Coronary artery (tissue), 2 donors: ENCODE results near the gene TTYH2.

Experiments used
- DNase-seq: peaks from one replicate; pipeline ENCODE4 v3.0.0-alpha.2; 2017; ENCODE audit warnings: low spot score
- H3K27ac ChIP-seq, 2 donors: fragments of 200-600 bp; sonication (generic); one replicate each; pipeline ENCODE4 v1.5.1; 2016 to 2019
- H3K4me3 ChIP-seq: fragments of 200-600 bp; sonication (generic); 2 replicates; pipeline ENCODE4 v1.5.1; 2016; ENCODE audit warnings: mild to moderate bottlenecking, moderate library complexity
- TF ChIP-seq, protein P1 (sequence below): fragments of 200-600 bp; sonication (generic); IDR thresholded peaks from one replicate; pipeline ENCODE4 v1.5.1; 2019; ENCODE audit warnings: antibody characterized with exemption

TTYH2 gene

DNA sequence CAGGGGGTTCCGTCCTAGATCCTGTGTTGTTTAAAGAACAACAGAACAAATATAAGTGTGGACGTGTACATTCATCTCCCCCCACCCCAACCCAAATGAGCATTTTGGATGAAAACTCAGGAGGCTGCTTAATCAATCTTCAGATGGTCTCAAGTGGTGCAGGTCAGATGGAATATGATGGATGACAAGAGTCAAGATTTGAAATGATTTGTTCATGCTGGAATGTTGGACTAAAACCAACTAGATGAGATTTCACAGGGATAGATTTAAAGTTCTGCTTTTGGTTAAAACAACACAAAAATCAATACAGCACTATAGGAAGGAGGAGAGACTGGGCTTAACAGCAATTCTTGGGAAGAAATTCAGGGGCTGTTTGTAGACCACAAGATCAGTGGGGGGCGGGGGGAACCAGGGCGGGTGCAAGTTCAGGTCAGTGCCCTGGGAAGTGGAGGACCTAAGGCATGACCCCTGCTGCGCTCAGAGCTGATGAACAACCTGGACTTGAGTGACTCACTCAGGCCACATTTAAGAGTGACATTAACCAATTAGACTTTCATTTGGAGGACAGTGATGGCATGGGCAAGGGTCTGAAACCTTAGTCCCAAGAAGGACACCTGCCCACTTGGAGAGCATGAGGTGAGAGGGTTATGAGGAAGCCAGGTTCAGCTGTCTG is 15.1 kb downstream of the TTYH2 start:
- DNase-seq = no peak
- H3K4me3 ChIP-seq = no peak overlapping the region
- no peak overlapping the region for H3K27ac ChIP-seq
- TF ChIP-seq, protein P1, sequence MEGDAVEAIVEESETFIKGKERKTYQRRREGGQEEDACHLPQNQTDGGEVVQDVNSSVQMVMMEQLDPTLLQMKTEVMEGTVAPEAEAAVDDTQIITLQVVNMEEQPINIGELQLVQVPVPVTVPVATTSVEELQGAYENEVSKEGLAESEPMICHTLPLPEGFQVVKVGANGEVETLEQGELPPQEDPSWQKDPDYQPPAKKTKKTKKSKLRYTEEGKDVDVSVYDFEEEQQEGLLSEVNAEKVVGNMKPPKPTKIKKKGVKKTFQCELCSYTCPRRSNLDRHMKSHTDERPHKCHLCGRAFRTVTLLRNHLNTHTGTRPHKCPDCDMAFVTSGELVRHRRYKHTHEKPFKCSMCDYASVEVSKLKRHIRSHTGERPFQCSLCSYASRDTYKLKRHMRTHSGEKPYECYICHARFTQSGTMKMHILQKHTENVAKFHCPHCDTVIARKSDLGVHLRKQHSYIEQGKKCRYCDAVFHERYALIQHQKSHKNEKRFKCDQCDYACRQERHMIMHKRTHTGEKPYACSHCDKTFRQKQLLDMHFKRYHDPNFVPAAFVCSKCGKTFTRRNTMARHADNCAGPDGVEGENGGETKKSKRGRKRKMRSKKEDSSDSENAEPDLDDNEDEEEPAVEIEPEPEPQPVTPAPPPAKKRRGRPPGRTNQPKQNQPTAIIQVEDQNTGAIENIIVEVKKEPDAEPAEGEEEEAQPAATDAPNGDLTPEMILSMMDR = no peak

DNA sequence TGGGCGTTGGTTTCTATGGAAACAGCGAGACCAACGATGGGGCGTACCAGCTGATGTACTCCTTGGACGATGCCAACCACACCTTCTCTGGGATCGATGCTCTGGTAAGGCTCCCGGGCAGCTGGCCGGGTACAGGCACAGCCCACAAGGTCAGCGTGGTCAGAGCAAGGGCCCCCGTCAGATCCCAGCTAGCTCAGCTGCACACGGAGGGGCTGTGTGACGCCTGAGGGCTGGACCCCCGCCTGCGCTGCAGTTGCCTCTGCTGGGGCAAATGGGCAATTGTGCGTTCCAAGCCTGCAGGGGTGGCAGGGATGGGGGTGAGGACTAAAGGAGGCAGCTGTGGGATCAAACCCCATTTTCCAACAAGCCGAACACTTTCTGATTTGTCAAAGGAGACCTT is 17.5 kb downstream of the TTYH2 start:
- no peak for DNase-seq

DNA sequence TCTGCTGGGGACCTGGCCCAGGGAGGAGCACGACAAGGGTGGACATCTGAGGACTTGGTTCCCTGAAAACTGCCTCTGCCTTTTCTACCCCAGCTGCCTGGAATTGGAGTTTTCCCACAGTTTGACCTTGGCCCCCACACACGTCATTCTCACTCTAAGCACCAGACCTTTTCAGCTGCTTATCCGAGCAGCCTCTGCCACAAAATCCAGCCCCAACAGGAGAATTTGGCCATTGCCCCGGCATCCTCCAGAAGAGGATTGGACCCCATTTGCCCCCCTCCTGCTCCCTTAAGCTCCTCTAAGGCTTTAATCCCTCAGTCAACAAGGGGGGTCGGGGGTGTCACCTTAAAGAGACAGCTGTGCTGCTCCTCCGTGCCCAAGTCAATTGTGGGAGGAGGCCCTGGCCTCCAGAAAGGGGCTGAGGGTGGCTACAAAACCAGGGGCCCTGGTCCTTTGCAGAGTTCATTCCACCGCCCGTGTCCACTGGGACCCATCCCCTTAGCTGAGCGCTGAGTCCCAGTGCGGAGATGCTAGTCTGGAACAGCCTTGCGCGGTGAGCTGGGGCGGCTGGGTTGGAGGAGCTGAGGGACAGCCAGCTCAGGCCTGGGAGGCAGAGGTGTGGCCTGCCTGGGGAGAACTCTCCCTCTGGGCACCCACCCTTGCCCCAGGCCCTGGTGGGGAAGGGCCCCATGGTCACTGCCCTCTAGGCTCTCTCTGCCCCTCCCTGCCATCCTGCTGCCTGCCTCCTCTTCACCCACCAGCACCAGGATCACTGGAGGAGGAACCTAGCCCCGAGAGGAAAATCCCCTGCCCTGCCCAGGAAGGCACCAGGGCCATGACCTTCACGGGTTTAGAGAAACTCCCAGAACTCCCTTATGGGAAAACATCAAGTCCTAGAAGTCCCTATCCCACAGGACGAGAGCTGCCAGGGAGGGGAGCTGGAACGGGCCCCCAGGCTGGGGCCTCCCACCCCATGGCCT is 18.8 kb downstream of the TTYH2 start:
- TF ChIP-seq, protein P1 = no peak
- no peak for DNase-seq
- Histone ChIP-seq H3K4me3 (no peak overlapping the region), H3K27ac (no peak overlapping the region)

More for the DNA sequence above, 17.5 kb downstream of the TTYH2 start:
- TF ChIP-seq, protein P1 = no peak
- no peak overlapping the region for H3K27ac ChIP-seq
- H3K4me3 ChIP-seq = no peak overlapping the region

DNA sequence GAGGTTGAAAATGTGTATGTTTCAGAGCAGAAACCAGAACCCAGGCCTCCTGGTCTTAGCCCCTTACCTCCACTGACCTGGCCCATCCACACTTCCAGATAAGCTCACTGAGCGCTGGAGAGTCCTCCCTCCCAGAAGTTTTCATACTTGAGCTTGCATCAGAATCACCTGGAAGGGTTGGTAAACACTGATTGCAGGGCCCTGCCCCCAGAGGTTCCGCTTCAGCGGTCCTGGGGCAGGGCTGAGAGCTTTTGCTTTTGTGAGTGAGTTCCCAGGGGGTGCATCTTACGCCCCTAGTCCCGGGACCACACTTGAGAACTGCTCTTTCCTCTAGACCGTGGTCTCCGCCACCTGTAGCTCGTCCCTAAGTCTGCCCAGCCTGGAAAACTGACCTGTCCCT is 20.6 kb downstream of the TTYH2 start:
- no peak for DNase-seq

DNA sequence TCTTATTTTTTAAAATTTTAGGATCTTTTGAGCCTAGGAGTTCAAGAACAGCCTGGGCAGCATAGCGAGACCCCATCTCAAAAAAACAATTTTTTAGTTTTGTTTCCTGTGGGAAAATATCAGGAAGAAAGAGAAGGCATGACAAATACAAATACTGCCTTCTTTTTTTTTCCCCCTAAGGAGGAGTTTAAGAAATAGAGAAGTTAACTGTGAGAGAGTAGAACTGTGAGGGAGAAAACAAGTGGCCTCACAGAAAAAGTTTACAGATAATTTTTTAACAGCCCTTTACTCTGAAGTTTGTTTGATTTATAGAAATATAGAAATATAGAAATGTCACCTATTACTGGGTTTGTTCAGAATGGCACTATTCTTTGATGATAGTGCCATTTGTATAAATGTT is 21.1 kb downstream of the TTYH2 start:
- DNase-seq = no peak
- Histone ChIP-seq H3K27ac (peak overlapping the region in 1 of 2 donors; percentile 77), H3K4me3 (peak overlapping the region; percentile 59)
- TF ChIP-seq, protein P1 = no peak

More for the DNA sequence above, 20.6 kb downstream of the TTYH2 start:
- TF ChIP-seq, protein P1 = no peak
- H3K27ac ChIP-seq = peak overlapping the region in 1 of 2 donors; percentile 28
- no peak overlapping the region for H3K4me3 ChIP-seq

DNA sequence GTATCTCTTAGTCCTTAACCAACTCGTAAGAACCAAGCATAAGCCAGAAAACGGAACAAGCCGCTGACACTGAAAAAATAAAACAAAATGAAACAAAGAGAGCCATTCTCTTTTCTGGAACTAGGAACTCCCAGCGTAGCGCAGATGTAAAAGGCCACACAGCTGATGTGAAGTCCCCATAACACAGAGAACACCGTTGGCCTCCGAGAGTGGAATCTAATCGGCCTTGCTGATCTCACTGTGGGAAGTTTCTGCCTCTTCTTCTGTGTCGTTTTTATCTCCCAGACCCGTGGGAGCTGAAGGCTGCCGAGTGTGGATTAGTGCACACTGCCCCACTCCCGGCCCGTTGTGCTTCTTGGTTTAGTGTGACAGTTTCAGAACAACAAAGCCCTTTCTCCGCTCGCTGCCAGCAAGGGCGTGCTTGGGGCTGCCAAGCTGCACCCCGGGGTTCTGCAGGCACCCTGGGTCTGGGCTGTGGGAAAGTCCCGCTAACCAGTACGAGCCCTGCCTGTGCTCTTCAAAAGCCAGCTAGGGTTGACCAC is 21.7 kb downstream of the TTYH2 start:
- TF ChIP-seq, protein P1 = no peak
- peak overlapping the region in 1 of 2 donors; percentile 77 for H3K27ac ChIP-seq
- DNase-seq = no peak
- H3K4me3 ChIP-seq = peak overlapping the region; percentile 59
